ENCODE data around the gene TENT4A.

GRCh38 chr5:6758236-6758635 lies 45.0 kb downstream of the TENT4A start:
- TF ChIP-seq CTCF (IDR thresholded peaks at IDR 0.05) (no peak), POLR2AphosphoS5 (IDR thresholded peaks at IDR 0.05) (no peak), EP300 (IDR thresholded peaks at IDR 0.05) (no peak)

All from stomach (tissue), 4 donors.